WTC11 (cell line): ENCODE measurements around the gene SH3GL2. TPM values are rescaled to one million over a fixed set of nuclear protein-coding genes. Genes with fewer than 3 reads are reported as not detected.

Experiments
- ATAC-seq: fragments of 200-7000 bp; cut with Tn5 transposase; 2 replicates; pipeline ENCODE4 v1.10.0; 2021; ENCODE audit warnings: mild to moderate bottlenecking, moderate library complexity
- CTCF ChIA-PET: fragments of 300-600 bp; sonication (Branson Sonifier 250); formaldehyde crosslinking; loops from one replicate; lab custom pipeline; 2021; ENCODE audit warnings: antibody characterized with exemption; lab: Charles Lee
- POLR2A ChIA-PET: fragments of 350-600 bp; sonication (Branson Sonifier 250); formaldehyde crosslinking; loops from one replicate; lab custom pipeline; 2021; ENCODE audit warnings: antibody characterized with exemption; lab: Charles Lee
- DNase-seq: peaks from one replicate; pipeline ENCODE4 v3.0.0; 2021; ENCODE audit warnings: low spot score
- H3K27ac Mint-ChIP-seq: 2 replicates; pipeline ENCODE4 v1.8.0; 2021; ENCODE audit warnings: mixed read lengths
- H3K27me3 Mint-ChIP-seq: 2 replicates; pipeline ENCODE4 v1.8.0; 2021; ENCODE audit warnings: low read depth, mild to moderate bottlenecking, moderate library complexity, mixed read lengths
- H3K36me3 Mint-ChIP-seq: 2 replicates; pipeline ENCODE4 v1.8.0; 2021; ENCODE audit warnings: mixed read lengths
- H3K4me1 Mint-ChIP-seq: 2 replicates; pipeline ENCODE4 v1.8.0; 2022; ENCODE audit warnings: mixed read lengths
- H3K4me3 Mint-ChIP-seq: 2 replicates; pipeline ENCODE4 v1.8.0; 2021; ENCODE audit warnings: mild to moderate bottlenecking, moderate library complexity, mixed read lengths
- H3K9me3 Mint-ChIP-seq: 2 replicates; pipeline ENCODE4 v1.8.0; 2021; ENCODE audit warnings: mixed read lengths
- GABPB1 ChIP-seq: sonication (generic); formaldehyde crosslinking; IDR thresholded peaks from 2 replicates; pipeline ENCODE4 v1.8.1; 2023; ENCODE audit warnings: mild to moderate bottlenecking, missing genetic modification reagents
- IRF2 ChIP-seq: sonication (generic); formaldehyde crosslinking; IDR thresholded peaks from 2 replicates; pipeline ENCODE4 v1.8.0; 2022; ENCODE audit warnings: low read depth, missing genetic modification reagents, borderline replicate concordance
- JUN ChIP-seq: sonication (generic); formaldehyde crosslinking; IDR thresholded peaks from 2 replicates; pipeline ENCODE4 v1.8.0; 2023; ENCODE audit warnings: mild to moderate bottlenecking, missing genetic modification reagents
- MYBL2 ChIP-seq: sonication (generic); formaldehyde crosslinking; IDR thresholded peaks from 2 replicates; pipeline ENCODE4 v1.8.1; 2023; ENCODE audit warnings: mild to moderate bottlenecking, moderate library complexity, missing genetic modification reagents
- NFATC4 ChIP-seq: fragments of 250-450 bp; sonication (Bioruptor Pico); IDR thresholded peaks from 2 replicates; pipeline ENCODE4 v1.9.0; 2021; ENCODE audit warnings: mild to moderate bottlenecking
- NFE2L1 ChIP-seq: sonication (generic); formaldehyde crosslinking; IDR thresholded peaks from 2 replicates; pipeline ENCODE4 v1.8.1; 2023; ENCODE audit warnings: missing genetic modification reagents
- ZNF232 ChIP-seq: sonication (generic); formaldehyde crosslinking; IDR thresholded peaks from 2 replicates; pipeline ENCODE4 v1.8.0; 2022; ENCODE audit warnings: mild to moderate bottlenecking, missing genetic modification reagents
- total RNA-seq: library from RNA; stranded (reverse); gene quantifications from 3 replicates; pipeline ENCODE4 v1.2.3, GENCODE V29; 2021
- TF ChIP-seq, protein P1 (sequence below): sonication (generic); formaldehyde crosslinking; IDR thresholded peaks from 2 replicates; pipeline ENCODE4 v1.8.0; 2022; ENCODE audit warnings: missing genetic modification reagents
- TF ChIP-seq, protein P2 (sequence below): sonication (generic); formaldehyde crosslinking; IDR thresholded peaks from 2 replicates; pipeline ENCODE4 v1.8.1; 2022; ENCODE audit warnings: mild to moderate bottlenecking, moderate library complexity, missing genetic modification reagents
- TF ChIP-seq, protein P3 (sequence below): sonication (generic); formaldehyde crosslinking; IDR thresholded peaks from 2 replicates; pipeline ENCODE4 v1.8.0; 2023; ENCODE audit warnings: missing genetic modification reagents, mild to moderate bottlenecking, borderline replicate concordance
- TF ChIP-seq, protein P4 (sequence below): sonication (generic); formaldehyde crosslinking; IDR thresholded peaks from 2 replicates; pipeline ENCODE4 v1.8.1; 2023; ENCODE audit warnings: mild to moderate bottlenecking, missing genetic modification reagents, moderate library complexity
- TF ChIP-seq, protein P5 (sequence below): sonication (generic); formaldehyde crosslinking; IDR thresholded peaks from 2 replicates; pipeline ENCODE4 v1.8.1; 2023; ENCODE audit warnings: mild to moderate bottlenecking, missing genetic modification reagents, borderline replicate concordance
- TF ChIP-seq, protein P6 (sequence below): fragments of 250-450 bp; sonication (Bioruptor Pico); IDR thresholded peaks from 2 replicates; pipeline ENCODE4 v1.9.0; 2021; ENCODE audit warnings: moderate library complexity, mild to moderate bottlenecking, inconsistent platforms, borderline replicate concordance

SH3GL2 gene
- total RNA-seq, 1 experiment from 2014 or later = 4.2 TPM

DNA sequence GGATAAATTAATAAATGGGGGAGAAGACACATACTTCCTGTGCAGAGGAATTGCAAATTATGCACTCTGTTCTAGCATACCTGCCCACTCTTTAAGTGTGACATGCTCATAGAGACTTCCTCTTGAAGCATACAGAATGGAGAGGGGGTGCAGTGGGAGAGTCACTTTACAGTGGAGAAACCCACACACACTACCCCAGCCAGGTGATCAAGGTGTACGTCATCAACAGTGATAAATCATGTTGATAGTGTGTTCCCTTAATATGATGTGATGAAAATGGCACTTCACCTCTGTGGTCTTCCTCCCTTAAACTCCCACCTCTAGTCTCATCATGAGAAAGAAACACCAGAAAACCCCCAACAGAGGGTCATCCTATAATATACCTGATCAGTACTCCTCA, 110.0 kb downstream of the SH3GL2 start:
- no peak for TF ChIP-seq IRF2 (CRISPR knock-in tag)
- TF ChIP-seq, protein P1, sequence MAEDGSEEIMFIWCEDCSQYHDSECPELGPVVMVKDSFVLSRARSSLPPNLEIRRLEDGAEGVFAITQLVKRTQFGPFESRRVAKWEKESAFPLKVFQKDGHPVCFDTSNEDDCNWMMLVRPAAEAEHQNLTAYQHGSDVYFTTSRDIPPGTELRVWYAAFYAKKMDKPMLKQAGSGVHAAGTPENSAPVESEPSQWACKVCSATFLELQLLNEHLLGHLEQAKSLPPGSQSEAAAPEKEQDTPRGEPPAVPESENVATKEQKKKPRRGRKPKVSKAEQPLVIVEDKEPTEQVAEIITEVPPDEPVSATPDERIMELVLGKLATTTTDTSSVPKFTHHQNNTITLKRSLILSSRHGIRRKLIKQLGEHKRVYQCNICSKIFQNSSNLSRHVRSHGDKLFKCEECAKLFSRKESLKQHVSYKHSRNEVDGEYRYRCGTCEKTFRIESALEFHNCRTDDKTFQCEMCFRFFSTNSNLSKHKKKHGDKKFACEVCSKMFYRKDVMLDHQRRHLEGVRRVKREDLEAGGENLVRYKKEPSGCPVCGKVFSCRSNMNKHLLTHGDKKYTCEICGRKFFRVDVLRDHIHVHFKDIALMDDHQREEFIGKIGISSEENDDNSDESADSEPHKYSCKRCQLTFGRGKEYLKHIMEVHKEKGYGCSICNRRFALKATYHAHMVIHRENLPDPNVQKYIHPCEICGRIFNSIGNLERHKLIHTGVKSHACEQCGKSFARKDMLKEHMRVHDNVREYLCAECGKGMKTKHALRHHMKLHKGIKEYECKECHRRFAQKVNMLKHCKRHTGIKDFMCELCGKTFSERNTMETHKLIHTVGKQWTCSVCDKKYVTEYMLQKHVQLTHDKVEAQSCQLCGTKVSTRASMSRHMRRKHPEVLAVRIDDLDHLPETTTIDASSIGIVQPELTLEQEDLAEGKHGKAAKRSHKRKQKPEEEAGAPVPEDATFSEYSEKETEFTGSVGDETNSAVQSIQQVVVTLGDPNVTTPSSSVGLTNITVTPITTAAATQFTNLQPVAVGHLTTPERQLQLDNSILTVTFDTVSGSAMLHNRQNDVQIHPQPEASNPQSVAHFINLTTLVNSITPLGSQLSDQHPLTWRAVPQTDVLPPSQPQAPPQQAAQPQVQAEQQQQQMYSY (CRISPR knock-in tag) = no peak
- TF ChIP-seq, protein P2, sequence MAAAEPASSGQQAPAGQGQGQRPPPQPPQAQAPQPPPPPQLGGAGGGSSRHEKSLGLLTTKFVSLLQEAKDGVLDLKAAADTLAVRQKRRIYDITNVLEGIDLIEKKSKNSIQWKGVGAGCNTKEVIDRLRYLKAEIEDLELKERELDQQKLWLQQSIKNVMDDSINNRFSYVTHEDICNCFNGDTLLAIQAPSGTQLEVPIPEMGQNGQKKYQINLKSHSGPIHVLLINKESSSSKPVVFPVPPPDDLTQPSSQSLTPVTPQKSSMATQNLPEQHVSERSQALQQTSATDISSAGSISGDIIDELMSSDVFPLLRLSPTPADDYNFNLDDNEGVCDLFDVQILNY (CRISPR knock-in tag) = no peak
- TF ChIP-seq, protein P3, sequence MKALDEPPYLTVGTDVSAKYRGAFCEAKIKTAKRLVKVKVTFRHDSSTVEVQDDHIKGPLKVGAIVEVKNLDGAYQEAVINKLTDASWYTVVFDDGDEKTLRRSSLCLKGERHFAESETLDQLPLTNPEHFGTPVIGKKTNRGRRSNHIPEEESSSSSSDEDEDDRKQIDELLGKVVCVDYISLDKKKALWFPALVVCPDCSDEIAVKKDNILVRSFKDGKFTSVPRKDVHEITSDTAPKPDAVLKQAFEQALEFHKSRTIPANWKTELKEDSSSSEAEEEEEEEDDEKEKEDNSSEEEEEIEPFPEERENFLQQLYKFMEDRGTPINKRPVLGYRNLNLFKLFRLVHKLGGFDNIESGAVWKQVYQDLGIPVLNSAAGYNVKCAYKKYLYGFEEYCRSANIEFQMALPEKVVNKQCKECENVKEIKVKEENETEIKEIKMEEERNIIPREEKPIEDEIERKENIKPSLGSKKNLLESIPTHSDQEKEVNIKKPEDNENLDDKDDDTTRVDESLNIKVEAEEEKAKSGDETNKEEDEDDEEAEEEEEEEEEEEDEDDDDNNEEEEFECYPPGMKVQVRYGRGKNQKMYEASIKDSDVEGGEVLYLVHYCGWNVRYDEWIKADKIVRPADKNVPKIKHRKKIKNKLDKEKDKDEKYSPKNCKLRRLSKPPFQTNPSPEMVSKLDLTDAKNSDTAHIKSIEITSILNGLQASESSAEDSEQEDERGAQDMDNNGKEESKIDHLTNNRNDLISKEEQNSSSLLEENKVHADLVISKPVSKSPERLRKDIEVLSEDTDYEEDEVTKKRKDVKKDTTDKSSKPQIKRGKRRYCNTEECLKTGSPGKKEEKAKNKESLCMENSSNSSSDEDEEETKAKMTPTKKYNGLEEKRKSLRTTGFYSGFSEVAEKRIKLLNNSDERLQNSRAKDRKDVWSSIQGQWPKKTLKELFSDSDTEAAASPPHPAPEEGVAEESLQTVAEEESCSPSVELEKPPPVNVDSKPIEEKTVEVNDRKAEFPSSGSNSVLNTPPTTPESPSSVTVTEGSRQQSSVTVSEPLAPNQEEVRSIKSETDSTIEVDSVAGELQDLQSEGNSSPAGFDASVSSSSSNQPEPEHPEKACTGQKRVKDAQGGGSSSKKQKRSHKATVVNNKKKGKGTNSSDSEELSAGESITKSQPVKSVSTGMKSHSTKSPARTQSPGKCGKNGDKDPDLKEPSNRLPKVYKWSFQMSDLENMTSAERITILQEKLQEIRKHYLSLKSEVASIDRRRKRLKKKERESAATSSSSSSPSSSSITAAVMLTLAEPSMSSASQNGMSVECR (CRISPR knock-in tag) = no peak
- TF ChIP-seq, protein P4, sequence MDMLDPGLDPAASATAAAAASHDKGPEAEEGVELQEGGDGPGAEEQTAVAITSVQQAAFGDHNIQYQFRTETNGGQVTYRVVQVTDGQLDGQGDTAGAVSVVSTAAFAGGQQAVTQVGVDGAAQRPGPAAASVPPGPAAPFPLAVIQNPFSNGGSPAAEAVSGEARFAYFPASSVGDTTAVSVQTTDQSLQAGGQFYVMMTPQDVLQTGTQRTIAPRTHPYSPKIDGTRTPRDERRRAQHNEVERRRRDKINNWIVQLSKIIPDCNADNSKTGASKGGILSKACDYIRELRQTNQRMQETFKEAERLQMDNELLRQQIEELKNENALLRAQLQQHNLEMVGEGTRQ = no peak
- TF ChIP-seq, protein P5, sequence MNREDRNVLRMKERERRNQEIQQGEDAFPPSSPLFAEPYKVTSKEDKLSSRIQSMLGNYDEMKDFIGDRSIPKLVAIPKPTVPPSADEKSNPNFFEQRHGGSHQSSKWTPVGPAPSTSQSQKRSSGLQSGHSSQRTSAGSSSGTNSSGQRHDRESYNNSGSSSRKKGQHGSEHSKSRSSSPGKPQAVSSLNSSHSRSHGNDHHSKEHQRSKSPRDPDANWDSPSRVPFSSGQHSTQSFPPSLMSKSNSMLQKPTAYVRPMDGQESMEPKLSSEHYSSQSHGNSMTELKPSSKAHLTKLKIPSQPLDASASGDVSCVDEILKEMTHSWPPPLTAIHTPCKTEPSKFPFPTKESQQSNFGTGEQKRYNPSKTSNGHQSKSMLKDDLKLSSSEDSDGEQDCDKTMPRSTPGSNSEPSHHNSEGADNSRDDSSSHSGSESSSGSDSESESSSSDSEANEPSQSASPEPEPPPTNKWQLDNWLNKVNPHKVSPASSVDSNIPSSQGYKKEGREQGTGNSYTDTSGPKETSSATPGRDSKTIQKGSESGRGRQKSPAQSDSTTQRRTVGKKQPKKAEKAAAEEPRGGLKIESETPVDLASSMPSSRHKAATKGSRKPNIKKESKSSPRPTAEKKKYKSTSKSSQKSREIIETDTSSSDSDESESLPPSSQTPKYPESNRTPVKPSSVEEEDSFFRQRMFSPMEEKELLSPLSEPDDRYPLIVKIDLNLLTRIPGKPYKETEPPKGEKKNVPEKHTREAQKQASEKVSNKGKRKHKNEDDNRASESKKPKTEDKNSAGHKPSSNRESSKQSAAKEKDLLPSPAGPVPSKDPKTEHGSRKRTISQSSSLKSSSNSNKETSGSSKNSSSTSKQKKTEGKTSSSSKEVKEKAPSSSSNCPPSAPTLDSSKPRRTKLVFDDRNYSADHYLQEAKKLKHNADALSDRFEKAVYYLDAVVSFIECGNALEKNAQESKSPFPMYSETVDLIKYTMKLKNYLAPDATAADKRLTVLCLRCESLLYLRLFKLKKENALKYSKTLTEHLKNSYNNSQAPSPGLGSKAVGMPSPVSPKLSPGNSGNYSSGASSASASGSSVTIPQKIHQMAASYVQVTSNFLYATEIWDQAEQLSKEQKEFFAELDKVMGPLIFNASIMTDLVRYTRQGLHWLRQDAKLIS (CRISPR knock-in tag) = no peak
- no peak for TF ChIP-seq JUN
- TF ChIP-seq MYBL2 (CRISPR knock-in tag) = no peak
- TF ChIP-seq GABPB1 (CRISPR knock-in tag) = no peak
- TF ChIP-seq NFE2L1 (CRISPR knock-in tag) = no peak
- TF ChIP-seq ZNF232 = no peak
- no peak for TF ChIP-seq NFATC4 (CRISPR knock-in tag)
- TF ChIP-seq, protein P6, sequence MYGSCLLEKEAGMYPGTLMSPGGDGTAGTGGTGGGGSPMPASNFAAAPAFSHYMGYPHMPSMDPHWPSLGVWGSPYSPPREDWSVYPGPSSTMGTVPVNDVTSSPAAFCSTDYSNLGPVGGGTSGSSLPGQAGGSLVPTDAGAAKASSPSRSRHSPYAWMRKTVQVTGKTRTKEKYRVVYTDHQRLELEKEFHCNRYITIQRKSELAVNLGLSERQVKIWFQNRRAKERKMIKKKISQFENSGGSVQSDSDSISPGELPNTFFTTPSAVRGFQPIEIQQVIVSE = no peak
- TF ChIP-seq, all 79 proteins: peak for 0
- H3K27me3 Mint-ChIP-seq = no peaks in the 10 kb centered on the region
- H3K9me3 Mint-ChIP-seq = peaks cover 19% of the 10 kb centered on the region
- H3K27ac Mint-ChIP-seq = no peak overlapping the region
- peaks cover 5% of the 10 kb centered on the region for H3K36me3 Mint-ChIP-seq
- peaks cover 7% of the 10 kb centered on the region for H3K4me1 Mint-ChIP-seq
- POLR2A ChIA-PET = no interaction called here
- no peak for DNase-seq
- CTCF ChIA-PET = no interaction called here
- H3K4me3 Mint-ChIP-seq = no peak overlapping the region
- ATAC-seq = no peak
